GM23338 (cell line): ENCODE results near the gene ROR1.

Experiments
- CTCF ChIP-seq, 2 experiments: fragments of 200-600 bp in 1 of 2; sonication (generic) in 1 of 2; conservative IDR thresholded peaks; 2 replicates each; pipeline versions ENCODE4 v1.5.1 to v1.6.1; 2016 to 2017; ENCODE audit warnings: antibody characterized with exemption in 2 of 2, low read depth in 2 of 2, mild to moderate bottlenecking in 2 of 2, moderate library complexity in 1 of 2
- EZH2phosphoT487 ChIP-seq: fragments of 200-600 bp; sonication (generic); IDR thresholded peaks from one replicate; pipeline ENCODE4 v1.8.1; 2018; ENCODE audit warnings: antibody characterized with exemption; ENCODE audit not compliant: unreplicated experiment
- JUNB ChIP-seq: IDR thresholded peaks from one replicate; pipeline ENCODE4 v1.6.1; 2016; ENCODE audit warnings: antibody characterized with exemption; ENCODE audit not compliant: unreplicated experiment

DNA sequence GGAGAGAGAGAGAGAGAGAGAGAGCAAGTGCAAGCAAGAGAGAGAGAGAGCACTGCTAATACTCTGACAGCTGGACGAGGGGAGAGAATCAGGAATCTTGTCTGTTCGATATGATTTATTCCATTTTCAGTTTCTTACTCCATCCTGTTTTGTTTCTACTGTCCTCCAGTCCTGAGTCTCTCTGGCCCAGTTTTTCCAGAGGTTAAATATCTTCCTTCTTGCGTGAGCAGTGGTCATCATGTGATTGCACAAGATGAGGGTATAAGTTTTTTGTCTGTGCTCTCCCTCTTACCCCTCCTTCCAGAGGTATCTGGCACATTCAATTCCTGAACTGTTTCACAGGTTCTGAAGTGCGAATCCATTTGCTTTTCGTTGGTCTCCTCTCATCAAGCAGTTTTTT is 446.4 kb downstream of the ROR1 start:
- TF ChIP-seq CTCF (conservative IDR thresholded peaks at IDR 0.05; ENCODE audit: low read depth in 2 of 2), result no peak
- no peak for TF ChIP-seq JUNB
- no peak for TF ChIP-seq EZH2phosphoT487
